Upper lobe of right lung (tissue), 1 donor: Measurements from ENCODE around the gene SLC24A4. TPM values are rescaled to one million over a fixed set of nuclear protein-coding genes. Genes with fewer than 3 reads are reported as not detected.

ENCODE experiments used
- ATAC-seq: fragments of 200-7000 bp; cut with Tn5 transposase; one replicate; pipeline ENCODE4 v1.9.1; 2020; ENCODE audit warnings: mild to moderate bottlenecking, moderate library complexity
- DNase-seq: peaks from one replicate; pipeline ENCODE4 v3.0.0-alpha.2; 2020
- H3K27ac ChIP-seq: fragments of 200-600 bp; one replicate; pipeline ENCODE4 v1.8.0; 2022
- H3K27me3 ChIP-seq: fragments of 200-600 bp; one replicate; pipeline ENCODE4 v1.8.0; 2022; ENCODE audit warnings: mild to moderate bottlenecking
- H3K36me3 ChIP-seq: fragments of 200-600 bp; one replicate; pipeline ENCODE4 v1.8.0; 2022
- H3K4me1 ChIP-seq: fragments of 200-600 bp; one replicate; pipeline ENCODE4 v1.8.0; 2022
- H3K4me3 ChIP-seq: fragments of 200-600 bp; one replicate; pipeline ENCODE4 v1.8.0; 2022; ENCODE audit warnings: mild to moderate bottlenecking
- H3K9me3 ChIP-seq: fragments of 200-600 bp; one replicate; pipeline ENCODE4 v1.8.0; 2022
- CTCF ChIP-seq: fragments of 200-600 bp; IDR thresholded peaks from one replicate; pipeline ENCODE4 v1.8.0; 2022; ENCODE audit warnings: antibody characterized with exemption
- intact Hi-C: fragments of 100-400 bp; cut with DNase I; formaldehyde crosslinking; loops from one replicate; pipeline ENCODE4 v1.11.0; 2022
- total RNA-seq: library from RNA; stranded (reverse); fragmentation: NEBNext Ultra II Directional; extraction: Animal tissue kit (Norgen Biotek cat#: 25700); gene quantifications from one replicate; pipeline ENCODE4 v1.2.1, GENCODE V29; 2021
- donor health status: DM: no; HTN: yes; CAD: no; lungs with severe emphysema.

The SLC24A4 gene
- total RNA-seq, 1 donor from 2014 or later = 1.6 TPM

GRCh38 chr14:92340931-92341330, 18.0 kb downstream of the SLC24A4 start:
- H3K9me3 ChIP-seq = no peaks in the 10 kb centered on the region
- intact Hi-C loops = no loop called here
- no peaks in the 10 kb centered on the region for H3K36me3 ChIP-seq
- no peaks in the 10 kb centered on the region for H3K4me1 ChIP-seq
- ATAC-seq (no peak), DNase-seq (no peak)
- H3K27ac ChIP-seq = no peak overlapping the region
- H3K27me3 ChIP-seq = no peaks in the 10 kb centered on the region
- TF ChIP-seq CTCF = no peak
- no peak overlapping the region for H3K4me3 ChIP-seq

GRCh38 chr14:92341791-92342190, 18.8 kb downstream of the SLC24A4 start:
- TF ChIP-seq CTCF = no peak
- H3K4me3 ChIP-seq = no peak overlapping the region
- no peak for ATAC-seq
- no peaks in the 10 kb centered on the region for H3K4me1 ChIP-seq
- H3K27ac ChIP-seq = no peak overlapping the region
- no peaks in the 10 kb centered on the region for H3K9me3 ChIP-seq
- no peak for DNase-seq
- H3K36me3 ChIP-seq = no peaks in the 10 kb centered on the region
- intact Hi-C loops = no loop called here
- no peaks in the 10 kb centered on the region for H3K27me3 ChIP-seq

DNA sequence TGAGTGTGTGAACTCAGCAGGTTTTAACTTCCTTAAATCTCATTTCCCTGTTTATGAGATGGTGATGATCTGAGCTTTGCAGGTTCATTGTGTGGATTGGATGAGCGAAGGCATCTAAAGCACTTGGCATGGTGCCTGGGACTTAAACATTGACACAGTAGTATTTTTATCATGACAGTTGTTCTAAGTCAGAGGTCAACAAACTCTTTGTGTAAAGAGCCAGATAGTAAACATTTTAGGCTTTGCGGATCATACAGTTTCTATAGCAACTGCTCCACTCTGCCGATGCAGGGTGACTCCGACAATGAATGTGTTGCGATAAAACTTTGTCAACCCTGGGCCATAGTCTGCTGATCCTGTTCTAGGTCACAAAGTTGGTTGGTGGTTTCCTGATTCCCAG, 25.2 kb downstream of the SLC24A4 start:
- no peak for DNase-seq
- peaks cover 4% of the 10 kb centered on the region for H3K27me3 ChIP-seq
- intact Hi-C loops = no loop called here
- H3K36me3 ChIP-seq = no peaks in the 10 kb centered on the region
- ATAC-seq = peak; percentile 30
- H3K4me3 ChIP-seq = no peak overlapping the region
- no peaks in the 10 kb centered on the region for H3K4me1 ChIP-seq
- no peaks in the 10 kb centered on the region for H3K9me3 ChIP-seq
- no peak for TF ChIP-seq CTCF
- no peak overlapping the region for H3K27ac ChIP-seq

- peaks cover 4% of the 10 kb centered on the region for H3K27me3 ChIP-seq
- no peak for ATAC-seq
- H3K27ac ChIP-seq = no peak overlapping the region
Observed at GRCh38 chr14:92351750-92352149, 28.8 kb downstream of the SLC24A4 start.

DNA sequence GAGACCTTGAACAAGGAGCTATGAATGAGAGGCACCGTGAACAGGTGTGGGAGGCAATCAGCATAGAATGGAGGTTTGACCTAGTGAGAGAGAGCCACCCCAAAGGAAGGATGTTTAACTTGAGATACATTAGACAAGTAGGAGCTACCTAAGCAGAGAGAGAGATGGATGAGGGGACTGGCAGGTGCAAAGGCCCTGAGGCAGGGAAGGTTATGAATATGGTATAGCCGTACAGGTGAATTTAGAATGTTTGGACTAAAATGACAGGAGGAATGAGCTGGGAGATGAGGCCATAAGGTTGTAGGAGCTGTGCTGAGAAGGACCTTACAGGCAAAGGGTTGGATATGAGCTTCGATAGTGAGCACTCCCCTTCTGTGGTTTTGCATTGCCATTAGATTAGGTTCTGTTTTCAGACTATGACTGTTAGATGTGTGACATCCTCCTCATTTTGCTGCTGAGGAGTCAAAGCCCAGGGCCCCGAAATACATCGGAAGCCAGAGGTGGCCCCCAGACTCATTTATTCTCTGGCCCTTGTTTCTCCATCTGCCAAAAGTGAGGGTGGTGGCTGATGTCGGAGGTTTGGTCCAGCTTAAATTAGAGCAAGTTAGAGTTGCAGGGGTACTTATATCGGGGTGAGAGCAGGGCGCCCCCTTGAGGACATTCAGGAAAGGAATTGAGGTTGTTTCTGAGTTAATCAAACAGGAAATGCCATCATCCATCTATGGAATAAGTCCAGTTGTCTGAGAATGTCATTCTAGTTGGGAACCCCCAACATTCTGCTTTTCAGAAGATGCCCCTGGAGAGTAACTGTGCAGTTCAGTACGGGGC, 29.4 kb downstream of the SLC24A4 start:
- H3K36me3 ChIP-seq = no peaks in the 10 kb centered on the region
- intact Hi-C loops = no loop called here
- H3K9me3 ChIP-seq = no peaks in the 10 kb centered on the region
- TF ChIP-seq CTCF = peak; percentile 37
- no peaks in the 10 kb centered on the region for H3K4me1 ChIP-seq
- DNase-seq (no peak), ATAC-seq (peak; percentile 57)
- peaks cover 4% of the 10 kb centered on the region for H3K27me3 ChIP-seq
- H3K27ac ChIP-seq = no peak overlapping the region
- H3K4me3 ChIP-seq = no peak overlapping the region

More at GRCh38 chr14:92351750-92352149, 28.8 kb downstream of the SLC24A4 start:
- Histone ChIP-seq H3K4me3 (no peak overlapping the region), H3K4me1 (no peaks in the 10 kb centered on the region), H3K36me3 (no peaks in the 10 kb centered on the region), H3K9me3 (no peaks in the 10 kb centered on the region)
- no peak for DNase-seq
- intact Hi-C loops = no loop called here
- TF ChIP-seq CTCF = no peak
